ENCODE data around the gene AIMP1. TPM values are rescaled to one million over a fixed set of nuclear protein-coding genes. Genes with fewer than 3 reads are reported as not detected.

The AIMP1 gene
- total RNA-seq, 1 donor from 2014 or later = 27.4 TPM

- H3K27me3 ChIP-seq (ENCODE audit: control insufficient read depth, insufficient read depth, low read length) = no peaks in the 10 kb centered on the region
- FAIRE-seq (no peak), DNase-seq (ENCODE audit: low read depth) (peak; percentile 56)
- peak; percentile 50 for TF ChIP-seq CTCF (IDR thresholded peaks at IDR 0.05; ENCODE audit: insufficient read depth, low read length, severe bottlenecking)
- no peak overlapping the region for H3K4me3 ChIP-seq (ENCODE audit: low read depth, low read length)
- peaks cover 3% of the 10 kb centered on the region for H3K36me3 ChIP-seq (ENCODE audit: control insufficient read depth, insufficient read depth, low read length)
These were observed 12.8 kb downstream of the AIMP1 start for GRCh38 chr4:106329041-106329618.

- TF ChIP-seq CTCF (IDR thresholded peaks at IDR 0.05; ENCODE audit: insufficient read depth, low read length, severe bottlenecking) = no peak
- H3K36me3 ChIP-seq (ENCODE audit: control insufficient read depth, insufficient read depth, low read length) = peaks cover 7% of the 10 kb centered on the region
- no peaks in the 10 kb centered on the region for H3K27me3 ChIP-seq (ENCODE audit: control insufficient read depth, insufficient read depth, low read length)
- H3K4me3 ChIP-seq (ENCODE audit: low read depth, low read length) = no peak overlapping the region
- DNase-seq (ENCODE audit: low read depth) = no peak
- FAIRE-seq = no peak
These were observed 16.8 kb downstream of the AIMP1 start for GRCh38 chr4:106333186-106333585.

DNA sequence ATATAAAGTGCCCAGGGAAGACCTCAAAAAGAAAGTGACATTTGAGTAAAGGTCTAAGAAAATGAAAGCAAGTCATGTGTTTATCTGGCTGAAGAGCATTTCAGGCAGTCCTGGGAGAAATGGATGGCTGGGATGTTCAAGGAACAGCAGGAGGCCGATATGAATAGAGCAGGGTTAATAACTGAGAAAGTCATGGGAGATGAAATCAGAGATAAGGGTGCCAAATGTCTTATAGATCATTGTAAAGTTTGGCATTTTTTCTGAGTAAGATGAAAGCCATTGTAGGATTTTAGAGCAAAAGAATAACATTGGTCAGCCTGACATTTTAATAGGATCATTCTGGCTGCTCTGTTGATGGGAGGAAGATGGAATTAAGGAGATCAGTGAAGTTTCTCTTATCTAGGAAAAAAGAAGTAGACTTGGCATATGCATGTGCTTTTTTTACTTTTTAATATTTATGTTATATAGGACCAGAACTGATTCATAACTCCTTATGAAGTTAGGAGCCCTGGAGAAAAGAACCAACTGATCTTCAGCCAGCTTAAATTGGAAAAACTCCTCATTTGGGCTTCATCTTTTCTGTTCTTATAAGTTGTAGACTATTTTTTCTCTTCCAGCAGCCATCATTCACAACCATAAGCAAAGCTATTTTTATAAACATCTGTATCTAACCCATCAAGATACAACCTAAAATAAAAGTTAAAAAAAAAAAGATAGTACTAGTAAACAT lies 18.6 kb downstream of the AIMP1 start:
- FAIRE-seq (no peak), DNase-seq (ENCODE audit: low read depth) (no peak)
- Histone ChIP-seq H3K4me3 (ENCODE audit: low read depth, low read length) (no peak overlapping the region), H3K36me3 (ENCODE audit: control insufficient read depth, insufficient read depth, low read length) (peaks cover 12% of the 10 kb centered on the region), H3K27me3 (ENCODE audit: control insufficient read depth, insufficient read depth, low read length) (no peaks in the 10 kb centered on the region)
- no peak for TF ChIP-seq CTCF (IDR thresholded peaks at IDR 0.05; ENCODE audit: insufficient read depth, low read length, severe bottlenecking)

- Histone ChIP-seq H3K36me3 (ENCODE audit: control insufficient read depth, insufficient read depth, low read length) (peaks cover 11% of the 10 kb centered on the region), H3K27me3 (ENCODE audit: control insufficient read depth, insufficient read depth, low read length) (no peaks in the 10 kb centered on the region), H3K4me3 (ENCODE audit: low read depth, low read length) (no peak overlapping the region)
- TF ChIP-seq CTCF (IDR thresholded peaks at IDR 0.05; ENCODE audit: insufficient read depth, low read length, severe bottlenecking) = no peak
- no peak for DNase-seq (ENCODE audit: low read depth)
- FAIRE-seq = no peak
These were observed 20.3 kb downstream of the AIMP1 start for GRCh38 chr4:106336618-106337017.

DNA sequence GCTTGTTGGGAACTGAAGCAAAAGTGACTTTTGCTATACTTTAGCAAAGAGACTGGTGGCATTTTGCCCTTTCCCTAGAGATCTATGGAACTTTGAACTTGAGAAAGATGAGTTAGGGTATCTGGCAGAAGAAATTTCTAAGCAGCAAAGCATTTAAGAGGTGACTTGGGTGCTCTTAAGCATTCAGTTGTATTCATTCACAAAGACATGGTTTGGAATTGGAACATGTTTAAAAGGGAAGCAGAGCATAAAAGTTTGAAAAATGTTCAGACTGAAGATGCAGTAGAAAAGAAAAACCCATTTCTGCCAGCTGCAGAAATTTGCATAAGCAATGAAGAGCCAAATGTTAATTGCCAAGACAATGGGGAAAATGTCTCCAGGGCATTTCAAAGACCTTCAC lies 21.6 kb downstream of the AIMP1 start:
- H3K36me3 ChIP-seq (ENCODE audit: control insufficient read depth, insufficient read depth, low read length) = peaks cover 11% of the 10 kb centered on the region

More for the DNA sequence above, 21.6 kb downstream of the AIMP1 start:
- no peak for DNase-seq (ENCODE audit: low read depth)
- Histone ChIP-seq H3K27me3 (ENCODE audit: control insufficient read depth, insufficient read depth, low read length) (no peaks in the 10 kb centered on the region), H3K4me3 (ENCODE audit: low read depth, low read length) (no peak overlapping the region)
- FAIRE-seq = no peak
- TF ChIP-seq CTCF (IDR thresholded peaks at IDR 0.05; ENCODE audit: insufficient read depth, low read length, severe bottlenecking) = no peak

Data from bronchial epithelial cell (primary cell).